ENCODE results near the gene ADAMTS9.
A peak's percentile ranks its signal among the peaks of the same experiment; 100 is the strongest.

Gene ADAMTS9

DNA sequence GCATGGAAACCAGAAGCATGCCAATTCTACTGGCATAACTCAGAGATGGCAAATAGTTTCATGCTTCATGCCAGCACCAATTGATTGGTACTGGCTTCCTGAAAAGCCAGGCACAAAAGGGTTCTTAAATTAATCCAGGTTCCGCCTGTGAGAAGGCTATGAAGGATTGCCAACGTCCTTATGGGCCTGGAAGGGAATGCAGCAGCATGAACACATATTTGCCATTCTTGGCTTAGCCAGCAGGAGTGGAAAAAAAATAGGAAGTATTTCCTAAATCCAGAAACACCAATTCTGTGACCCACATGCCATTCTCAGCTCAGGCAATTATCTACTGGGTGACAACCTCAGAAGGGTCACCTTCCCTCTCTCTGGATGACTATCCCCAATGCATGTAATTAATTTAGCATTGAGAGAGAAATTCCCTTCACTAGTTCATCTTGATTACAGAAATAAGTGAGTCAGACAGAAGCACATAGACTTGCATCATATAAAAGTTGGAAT is 36.0 kb downstream of the ADAMTS9 start:
- DNase-seq (ENCODE audit: low read depth) = peak; percentile 13

- DNase-seq (ENCODE audit: low read depth) = no peak
Measured at GRCh38 chr3:64651303-64651702, 36.5 kb downstream of the ADAMTS9 start.

DNA sequence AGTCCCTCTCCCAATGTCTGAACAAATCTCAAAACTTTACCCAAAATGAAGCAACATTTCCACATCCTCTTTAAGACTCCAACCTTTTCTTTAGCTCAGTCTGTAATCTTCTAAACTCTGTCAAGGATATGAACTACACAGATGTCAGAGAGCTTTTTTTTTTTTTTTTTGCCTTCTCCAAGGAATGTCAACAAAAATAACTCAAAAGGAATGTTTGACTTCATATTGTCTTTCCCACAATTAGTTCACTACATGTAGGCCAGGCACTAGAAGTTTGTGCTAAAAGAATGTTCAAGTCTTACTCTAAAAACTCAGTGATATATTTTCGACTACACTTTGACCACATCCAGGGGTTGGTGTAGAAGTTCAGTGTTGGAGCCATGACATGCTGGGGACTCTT is 37.1 kb downstream of the ADAMTS9 start:
- DNase-seq (ENCODE audit: low read depth) = peak; percentile 34

DNA sequence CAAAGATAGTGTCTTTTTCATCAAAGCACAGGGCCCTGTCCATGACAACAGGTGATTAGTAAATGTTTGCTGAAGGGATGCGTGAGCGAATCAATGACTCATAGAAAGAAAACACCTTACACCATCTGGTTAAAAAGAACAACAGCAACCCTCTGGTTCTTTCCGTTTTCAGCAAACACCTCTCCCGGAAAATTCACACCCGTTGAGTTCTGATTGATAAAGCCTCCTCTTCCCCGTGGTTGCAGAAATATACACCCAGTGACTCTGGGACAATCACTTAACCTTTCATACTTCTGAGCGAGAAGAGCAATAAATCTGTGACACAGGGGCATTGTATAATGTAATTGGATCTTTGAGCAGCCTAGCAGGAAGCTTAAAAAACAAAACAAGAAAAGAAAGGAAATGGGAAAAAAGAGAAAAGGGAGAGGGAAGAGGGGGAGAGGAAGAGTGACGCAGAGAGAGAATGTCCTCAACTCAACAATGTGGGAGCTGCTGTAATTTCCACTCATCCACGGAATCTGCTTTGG is 37.6 kb downstream of the ADAMTS9 start:
- DNase-seq (ENCODE audit: low read depth) = no peak

- DNase-seq (ENCODE audit: low read depth) = no peak
Measured at GRCh38 chr3:64648927-64649906, 38.6 kb downstream of the ADAMTS9 start.

DNA sequence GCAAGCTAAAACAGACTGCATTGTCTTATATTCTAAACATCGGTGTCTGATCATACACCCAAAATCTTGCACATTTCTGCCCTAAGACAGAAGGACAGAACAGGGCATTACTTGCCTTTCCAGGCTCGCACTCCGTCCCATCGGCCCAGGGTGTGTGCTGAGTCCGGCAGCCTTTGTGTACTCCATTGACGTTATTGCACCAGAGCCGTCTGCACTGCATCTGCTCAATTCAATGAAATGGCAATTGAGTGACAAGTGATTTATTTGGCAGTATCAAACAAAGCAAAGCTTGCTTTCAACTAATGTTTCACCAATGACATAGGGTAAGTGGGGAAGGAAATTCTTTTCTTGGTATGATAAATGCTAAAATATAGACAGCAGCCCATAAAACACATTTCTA is 40.0 kb downstream of the ADAMTS9 start:
- no peak for DNase-seq (ENCODE audit: low read depth)

DNA sequence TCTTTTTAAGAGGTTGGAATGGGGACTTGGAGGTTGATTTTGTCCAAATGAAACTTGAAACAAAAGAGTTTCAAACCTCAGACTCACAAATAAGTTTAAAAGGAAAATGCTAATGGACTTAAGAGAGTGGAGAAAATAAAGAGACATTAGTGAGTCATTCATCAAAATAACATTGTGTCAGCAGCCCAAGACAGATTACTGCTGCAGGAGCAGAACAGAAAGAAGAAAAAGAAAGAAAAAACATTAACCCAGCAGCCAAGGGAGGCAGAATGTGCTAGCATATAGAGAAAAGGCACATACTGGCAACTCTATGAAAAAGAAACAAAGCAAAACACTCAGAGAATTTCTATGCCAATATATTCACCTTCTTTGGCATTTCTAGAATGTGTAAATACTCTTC is 42.6 kb downstream of the ADAMTS9 start:
- DNase-seq (ENCODE audit: low read depth) = peak; percentile 31

GRCh38 chr3:64644483-64644882 is 43.3 kb downstream of the ADAMTS9 start:
- no peak for DNase-seq (ENCODE audit: low read depth)

- no peak for DNase-seq (ENCODE audit: low read depth)
Measured at GRCh38 chr3:64642327-64643151, 45.3 kb downstream of the ADAMTS9 start.

DNA sequence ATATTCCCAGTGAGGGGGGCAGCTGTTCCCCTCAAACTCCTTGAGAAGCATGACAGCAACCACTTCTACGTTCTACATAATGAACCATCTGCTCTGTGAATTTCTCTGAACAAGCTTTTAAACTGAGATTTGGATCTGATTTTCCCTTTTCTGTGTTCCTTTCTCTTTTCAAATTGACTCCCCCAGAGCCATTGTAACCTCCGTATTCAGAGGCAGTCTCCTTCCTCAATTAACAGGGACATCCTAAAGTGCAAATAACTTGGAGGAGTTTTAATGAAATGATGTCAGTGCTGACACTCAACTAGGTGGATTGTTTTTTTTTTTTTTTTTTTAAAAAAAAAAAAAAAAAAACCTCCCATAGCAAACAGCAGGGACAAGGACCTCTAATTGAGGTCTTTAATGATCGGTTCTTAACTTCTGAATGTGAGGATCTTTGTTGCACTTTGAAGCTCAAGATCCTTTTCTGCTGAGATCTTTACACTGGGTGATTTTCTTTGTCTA is 48.8 kb downstream of the ADAMTS9 start:
- DNase-seq (ENCODE audit: low read depth) = no peak

DNA sequence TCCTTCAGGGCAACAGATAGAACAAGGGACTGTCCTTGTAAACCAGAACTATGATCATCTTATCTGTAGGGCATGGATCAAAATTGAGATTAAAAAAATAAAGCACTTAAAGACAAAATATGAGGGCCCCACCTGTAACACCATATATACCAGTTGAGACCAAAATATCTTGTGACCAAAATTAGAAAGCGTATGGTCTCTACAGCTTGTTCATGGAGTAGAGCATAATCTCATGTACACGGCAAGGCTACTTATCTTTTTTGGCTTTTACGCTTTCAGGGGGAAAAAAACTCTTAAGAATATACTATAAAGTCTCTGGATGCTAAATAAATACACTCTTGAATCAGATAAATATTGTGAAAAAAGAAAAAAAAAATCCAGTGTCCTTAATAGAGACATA is 49.3 kb downstream of the ADAMTS9 start:
- DNase-seq (ENCODE audit: low read depth) = no peak

DNA sequence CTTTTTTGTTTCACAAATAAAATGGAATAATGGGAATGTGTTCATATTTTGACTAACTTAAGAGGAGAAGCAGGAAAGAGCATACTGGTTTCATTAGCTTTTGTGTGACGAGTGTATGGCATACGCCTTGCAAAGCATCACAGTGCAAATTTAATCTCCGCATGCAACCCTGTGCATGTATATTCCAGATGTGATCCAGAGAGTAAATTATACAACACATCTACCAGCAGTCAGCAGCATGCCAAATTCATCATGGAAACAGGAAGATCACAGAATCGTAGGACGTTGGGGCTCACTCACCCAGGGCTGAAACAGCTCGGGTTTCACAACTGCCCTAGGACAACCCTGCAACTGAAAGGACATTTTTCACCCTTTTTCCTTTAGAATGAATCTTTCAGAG is 53.4 kb downstream of the ADAMTS9 start:
- no peak for DNase-seq (ENCODE audit: low read depth)

GRCh38 chr3:64631951-64632350 is 55.8 kb downstream of the ADAMTS9 start:
- DNase-seq (ENCODE audit: low read depth) = no peak

DNA sequence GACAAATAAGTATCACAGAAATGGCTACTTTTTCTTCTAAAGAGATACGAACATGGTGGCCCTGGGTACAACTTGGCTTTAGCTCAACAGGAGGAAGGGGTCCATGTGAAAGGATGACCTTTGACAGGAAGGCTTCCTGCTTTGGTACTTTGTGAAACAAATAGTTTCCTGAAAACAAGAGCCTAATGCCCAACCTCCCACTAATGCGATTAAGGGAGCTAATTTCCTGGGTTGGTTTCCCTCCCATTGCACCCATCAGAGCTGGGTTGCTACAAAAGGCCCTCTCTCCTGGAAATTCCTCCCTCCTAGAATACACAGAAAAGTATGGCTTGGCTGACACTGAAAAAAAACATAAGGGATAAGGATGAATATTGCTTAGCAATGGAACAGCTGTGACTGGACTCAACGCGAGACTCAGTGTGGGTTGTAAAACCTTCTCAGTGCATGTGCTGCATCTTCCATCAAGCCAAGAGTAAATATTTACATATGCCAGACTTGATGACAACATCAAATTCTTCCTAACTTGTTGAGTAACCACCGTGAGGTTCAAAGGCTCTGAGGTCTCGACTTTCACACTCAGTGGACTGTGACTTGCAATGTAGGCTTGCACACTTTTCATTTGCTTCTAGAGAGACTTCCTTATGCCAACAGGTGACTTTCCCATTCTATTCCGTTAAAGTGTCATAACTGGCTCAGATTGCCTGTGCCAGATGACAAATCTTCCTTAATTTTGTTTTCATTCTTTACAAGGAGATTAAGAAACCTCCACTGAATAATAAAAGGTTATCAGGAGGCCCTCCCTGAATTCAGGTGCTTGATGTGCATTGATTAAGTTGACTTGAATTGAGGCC is 60.1 kb downstream of the ADAMTS9 start:
- DNase-seq (ENCODE audit: low read depth) = peak; percentile 16

GRCh38 chr3:64627042-64627441 is 60.8 kb downstream of the ADAMTS9 start:
- no peak for DNase-seq (ENCODE audit: low read depth)

- no peak for DNase-seq (ENCODE audit: low read depth)
Measured at GRCh38 chr3:64625381-64625780, 62.4 kb downstream of the ADAMTS9 start.

GRCh38 chr3:64623125-64623524 is 64.7 kb downstream of the ADAMTS9 start:
- DNase-seq (ENCODE audit: low read depth) = no peak

- no peak for DNase-seq (ENCODE audit: low read depth)
Measured at GRCh38 chr3:64621726-64622395, 65.9 kb downstream of the ADAMTS9 start.

DNA sequence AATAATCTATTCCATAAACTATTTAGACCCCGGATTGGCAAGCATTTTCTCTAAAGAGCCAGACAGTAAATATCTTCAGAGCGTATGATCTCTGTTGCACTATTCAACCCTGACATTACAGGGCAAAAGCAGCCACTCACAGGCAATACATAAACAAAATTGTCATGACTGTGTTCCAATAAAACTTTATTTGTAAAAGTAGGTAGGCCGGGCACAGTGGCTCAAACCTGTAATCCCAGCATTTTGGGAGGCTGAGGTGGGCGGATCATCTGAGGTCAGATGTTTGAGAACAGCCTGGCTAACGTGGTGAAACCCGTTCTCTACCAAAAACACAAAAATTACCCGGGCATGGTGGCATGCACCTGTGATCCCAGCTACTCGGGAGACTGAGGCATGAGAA is 66.5 kb downstream of the ADAMTS9 start:
- DNase-seq (ENCODE audit: low read depth) = no peak

DNA sequence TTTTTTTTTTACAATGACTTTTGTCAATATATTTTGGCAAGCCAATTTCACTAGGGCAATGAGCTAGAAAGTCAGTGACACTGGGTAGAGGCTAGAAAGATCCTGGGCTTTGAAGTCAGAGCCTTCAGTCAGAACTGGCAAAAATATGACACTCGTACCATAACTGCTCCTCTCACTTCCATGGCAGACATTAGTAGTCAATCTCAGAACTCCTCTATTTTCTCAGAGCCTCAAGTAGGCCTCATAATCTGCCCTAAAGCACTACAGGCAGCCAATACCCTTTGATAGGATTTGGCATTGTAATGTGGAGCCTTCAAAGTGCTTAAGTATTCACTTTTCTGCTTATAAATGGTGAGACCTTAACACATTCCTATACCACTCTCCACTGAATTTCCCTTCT is 67.8 kb downstream of the ADAMTS9 start:
- DNase-seq (ENCODE audit: low read depth) = no peak

DNA sequence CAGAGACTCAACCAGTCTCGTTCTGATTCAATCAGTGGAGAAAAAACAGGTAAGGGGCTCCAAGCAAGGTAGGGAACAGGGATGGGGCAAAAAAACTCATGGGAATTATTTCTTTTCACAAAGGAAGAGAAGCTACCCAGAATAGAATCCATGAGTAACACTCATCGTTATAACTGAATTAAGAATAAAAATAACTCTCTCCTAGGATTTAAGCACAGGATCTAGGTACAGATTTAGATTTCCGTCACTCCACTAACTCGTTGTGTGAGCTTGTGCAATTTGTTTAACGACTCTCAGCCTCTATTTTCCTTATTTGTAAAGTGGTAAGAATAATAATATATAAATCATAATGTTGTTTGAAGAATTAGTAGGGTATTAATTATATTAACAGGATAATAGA is 68.6 kb downstream of the ADAMTS9 start:
- DNase-seq (ENCODE audit: low read depth) = no peak

Measured in iris pigment epithelial cell (primary cell).